ENCODE data around the gene RNF43. TPM values are rescaled to one million over a fixed set of nuclear protein-coding genes. Genes with fewer than 3 reads are reported as not detected.

RNF43 gene
- total RNA-seq, 1 donor from 2014 or later: 2.1 TPM

- intact Hi-C loops (cut with micrococcal nuclease): no loop called here
- ATAC-seq (ENCODE audit: low read depth) (no peak), DNase-seq (no peak)
- POLR2A ChIA-PET: interaction anchor here (0.6 to 1.6 kb wide), 3 partner anchors 58 to 660 kb away, joined by 3 to 4 read pairs (median 3); no protein-coding TSS in a partner anchor
- no peak for TF ChIP-seq CTCF (IDR thresholded peaks at IDR 0.05)
- Mint-ChIP-seq H3K4me3 (no peak overlapping the region), H3K27ac (no peak overlapping the region), H3K27me3 (no peaks in the 10 kb centered on the region), H3K4me1 (peaks cover 9% of the 10 kb centered on the region), H3K36me3 (ENCODE audit: low read depth) (no peaks in the 10 kb centered on the region), H3K9me3 (no peaks in the 10 kb centered on the region)
- CTCF ChIA-PET: no interaction called here
Measured at GRCh38 chr17:58388302-58389190, 28.8 kb downstream of the RNF43 start.

- no peaks in the 10 kb centered on the region for H3K36me3 Mint-ChIP-seq (ENCODE audit: low read depth)
Measured at GRCh38 chr17:58387834-58388233, 29.5 kb downstream of the RNF43 start.

GRCh38 chr17:58386708-58387107 is 30.6 kb downstream of the RNF43 start:
- ChIA-PET POLR2A (no interaction called here), CTCF (no interaction called here)
- Mint-ChIP-seq H3K27me3 (no peaks in the 10 kb centered on the region), H3K36me3 (ENCODE audit: low read depth) (no peaks in the 10 kb centered on the region), H3K9me3 (no peaks in the 10 kb centered on the region), H3K4me1 (peaks cover 23% of the 10 kb centered on the region), H3K4me3 (no peak overlapping the region), H3K27ac (no peak overlapping the region)
- ATAC-seq (ENCODE audit: low read depth) (no peak), DNase-seq (no peak)
- intact Hi-C loops (cut with micrococcal nuclease): no loop called here
- TF ChIP-seq CTCF (IDR thresholded peaks at IDR 0.05): no peak

More at GRCh38 chr17:58387834-58388233, 29.5 kb downstream of the RNF43 start:
- Mint-ChIP-seq H3K27me3 (no peaks in the 10 kb centered on the region), H3K4me1 (peaks cover 12% of the 10 kb centered on the region), H3K4me3 (no peak overlapping the region), H3K9me3 (no peaks in the 10 kb centered on the region), H3K27ac (no peak overlapping the region)
- intact Hi-C loops (cut with micrococcal nuclease): no loop called here
- no peak for TF ChIP-seq CTCF (IDR thresholded peaks at IDR 0.05)
- DNase-seq (no peak), ATAC-seq (ENCODE audit: low read depth) (no peak)
- ChIA-PET CTCF (no interaction called here), POLR2A (no interaction called here)

GRCh38 chr17:58385359-58385899 is 31.9 kb downstream of the RNF43 start:
- ATAC-seq (ENCODE audit: low read depth): no peak
- DNase-seq: no peak
- intact Hi-C loops (cut with micrococcal nuclease): no loop called here
- H3K4me3 Mint-ChIP-seq: no peak overlapping the region
- no peaks in the 10 kb centered on the region for H3K27me3 Mint-ChIP-seq
- no peaks in the 10 kb centered on the region for H3K9me3 Mint-ChIP-seq
- no peak for TF ChIP-seq CTCF (IDR thresholded peaks at IDR 0.05)
- ChIA-PET POLR2A (no interaction called here), CTCF (no interaction called here)
- no peaks in the 10 kb centered on the region for H3K36me3 Mint-ChIP-seq (ENCODE audit: low read depth)
- no peak overlapping the region for H3K27ac Mint-ChIP-seq
- peaks cover 24% of the 10 kb centered on the region for H3K4me1 Mint-ChIP-seq

- TF ChIP-seq CTCF (IDR thresholded peaks at IDR 0.05): no peak
- peaks cover 24% of the 10 kb centered on the region for H3K4me1 Mint-ChIP-seq
- ATAC-seq (ENCODE audit: low read depth) (no peak), DNase-seq (no peak)
- H3K36me3 Mint-ChIP-seq (ENCODE audit: low read depth): no peaks in the 10 kb centered on the region
- CTCF ChIA-PET: no interaction called here
- H3K27ac Mint-ChIP-seq: no peak overlapping the region
- intact Hi-C loops (cut with micrococcal nuclease): no loop called here
- H3K4me3 Mint-ChIP-seq: no peak overlapping the region
- H3K9me3 Mint-ChIP-seq: no peaks in the 10 kb centered on the region
- no peaks in the 10 kb centered on the region for H3K27me3 Mint-ChIP-seq
- POLR2A ChIA-PET: no interaction called here
Measured at GRCh38 chr17:58384897-58385296, 32.4 kb downstream of the RNF43 start.
